Measurements from ENCODE around the gene FBXL17. TPM values are rescaled to one million over a fixed set of nuclear protein-coding genes. Genes with fewer than 3 reads are reported as not detected.

Gene FBXL17
- total RNA-seq, 1 donor from 2014 or later = 10.8 TPM

DNA sequence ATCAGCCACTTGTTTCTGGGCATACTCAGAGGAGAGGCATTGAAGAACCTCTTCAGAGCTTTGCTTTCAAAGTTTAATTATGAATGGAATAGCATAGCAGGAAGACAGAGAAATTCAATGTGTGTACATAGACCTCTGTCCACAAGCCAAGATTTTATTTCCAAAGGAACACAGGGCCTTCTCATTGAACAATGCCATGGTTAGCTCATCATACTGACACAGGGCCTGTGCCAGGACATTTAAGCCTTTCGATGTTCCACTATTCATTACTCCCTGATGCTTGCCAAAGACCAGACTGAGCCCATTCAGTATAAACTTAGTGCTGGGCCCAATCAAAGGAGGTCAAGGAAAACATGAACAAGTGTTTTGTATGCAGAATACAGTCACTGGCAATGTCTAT, 280.8 kb downstream of the FBXL17 start:
- intact Hi-C loops (cut with micrococcal nuclease) = no loop called here

DNA sequence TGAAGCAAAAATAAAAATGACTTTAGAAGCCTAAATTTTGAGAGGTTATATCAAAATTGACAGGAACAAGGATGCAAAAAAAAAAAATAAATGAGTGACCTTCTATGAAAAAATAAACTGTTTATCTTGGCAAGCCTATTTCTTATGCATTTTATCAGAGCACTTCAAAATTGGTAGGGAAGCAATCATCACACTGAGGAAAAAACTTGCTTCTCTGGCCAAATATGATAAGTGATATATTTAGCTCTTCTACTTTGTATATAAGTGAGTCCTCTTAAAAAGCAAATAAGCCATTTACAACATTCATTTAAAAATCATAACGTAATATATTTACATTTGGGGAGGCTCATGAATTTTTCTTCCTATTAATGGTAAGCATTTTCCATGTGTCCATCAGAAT, 287.1 kb downstream of the FBXL17 start:
- intact Hi-C loops (cut with micrococcal nuclease) = loop anchor here (5.0 kb wide), 1 partner anchor 422 kb away; the partner anchor contains the start of gene EFNA5

DNA sequence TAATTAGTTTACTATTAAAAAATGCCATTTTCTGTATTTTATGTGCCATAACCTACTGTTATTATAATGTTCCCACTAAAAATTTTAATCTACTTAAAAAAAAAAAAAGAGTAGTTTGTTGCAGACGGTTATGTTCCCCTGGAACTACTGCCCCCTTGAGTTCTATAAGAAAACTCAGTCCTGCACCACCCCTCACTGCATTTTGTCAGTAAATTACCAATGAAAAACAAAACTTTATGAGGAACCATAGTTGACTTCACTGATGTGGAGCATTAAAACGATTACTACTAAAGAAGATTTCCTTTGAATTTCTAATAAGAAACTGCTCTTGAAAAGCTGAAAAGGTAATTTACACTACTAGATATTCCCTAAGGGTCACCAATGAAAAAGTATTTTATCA, 288.7 kb downstream of the FBXL17 start:
- intact Hi-C loops (cut with micrococcal nuclease) = loop anchor here (5.0 kb wide), 1 partner anchor 421 kb away; the partner anchor contains the start of gene EFNA5

DNA sequence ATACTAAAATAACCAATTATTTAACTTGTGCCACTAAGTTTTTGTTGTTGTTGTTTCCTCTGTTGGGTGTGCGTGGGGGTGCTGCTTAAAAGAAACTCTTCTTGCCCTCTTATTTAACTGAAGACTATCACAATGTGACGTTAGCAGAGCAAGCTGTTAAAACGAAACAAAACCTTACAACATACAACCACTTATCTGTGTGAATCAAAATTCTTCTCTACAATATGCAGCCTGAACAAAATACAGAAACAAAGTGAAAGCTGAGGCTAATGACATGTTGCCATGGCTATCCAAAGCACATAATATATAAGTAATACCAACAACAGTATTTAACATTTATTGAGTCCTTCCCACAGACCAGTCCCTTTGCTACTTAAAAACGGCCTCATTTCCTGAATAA, 291.0 kb downstream of the FBXL17 start:
- intact Hi-C loops (cut with micrococcal nuclease) = loop anchor here (5.0 kb wide), 1 partner anchor 419 kb away; the partner anchor contains the start of gene EFNA5

DNA sequence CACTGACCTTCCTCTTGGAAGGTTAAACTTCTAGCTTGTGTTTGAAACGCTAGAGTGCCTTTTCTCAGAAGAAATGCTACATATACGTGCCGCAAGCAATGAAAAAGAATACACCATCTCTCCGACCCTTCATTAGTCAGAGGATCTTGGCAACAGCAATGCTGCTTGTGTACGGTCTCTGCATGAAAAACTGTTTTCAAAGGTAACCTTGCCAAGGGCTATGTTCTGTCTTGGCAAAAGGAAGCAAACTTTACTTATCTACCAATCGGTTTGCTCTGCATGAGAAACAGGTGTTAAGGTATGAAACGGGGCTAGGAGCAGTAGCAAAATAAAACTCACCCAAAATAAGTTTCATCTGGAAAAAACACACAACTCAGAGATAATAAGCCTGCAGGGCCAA, 297.8 kb downstream of the FBXL17 start:
- intact Hi-C loops (cut with micrococcal nuclease) = no loop called here

DNA sequence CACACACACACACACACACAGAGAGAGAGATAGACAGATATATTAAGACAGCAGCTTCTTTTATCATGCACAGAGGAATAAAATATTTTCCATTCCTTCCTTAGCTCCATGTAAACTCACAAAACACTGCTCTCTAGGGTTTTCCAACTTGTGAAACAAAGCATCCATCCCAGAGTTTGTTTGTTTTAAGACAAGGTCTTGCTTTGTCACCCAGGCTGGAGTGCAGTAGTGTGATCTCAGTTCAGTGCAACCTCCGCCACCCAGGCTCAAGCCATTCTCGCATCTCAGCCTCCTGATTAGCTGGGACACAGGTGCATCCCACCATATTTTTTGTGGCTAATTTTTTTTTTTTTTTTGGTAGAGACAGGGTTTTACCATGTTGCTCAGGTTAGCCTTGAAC, 298.7 kb downstream of the FBXL17 start:
- intact Hi-C loops (cut with micrococcal nuclease) = no loop called here

DNA sequence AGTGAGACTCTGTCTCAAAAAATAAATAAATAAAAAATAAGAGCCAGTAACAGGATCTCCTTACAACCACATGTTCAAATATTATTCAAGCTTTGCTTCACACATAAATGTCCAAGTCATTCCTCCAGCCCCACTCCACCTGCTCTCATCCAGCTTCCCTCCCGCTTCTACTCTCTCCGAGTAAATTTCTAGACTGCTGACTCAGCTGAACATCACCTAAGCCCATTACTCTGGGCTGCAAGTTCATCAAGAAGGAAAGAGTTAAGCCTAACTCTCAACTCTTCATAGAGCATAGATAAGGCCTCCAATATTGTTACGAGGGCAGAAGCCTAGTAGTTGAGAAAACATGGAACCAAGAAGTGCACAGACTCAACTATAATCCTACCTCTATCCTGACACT, 300.2 kb downstream of the FBXL17 start:
- intact Hi-C loops (cut with micrococcal nuclease) = no loop called here

DNA sequence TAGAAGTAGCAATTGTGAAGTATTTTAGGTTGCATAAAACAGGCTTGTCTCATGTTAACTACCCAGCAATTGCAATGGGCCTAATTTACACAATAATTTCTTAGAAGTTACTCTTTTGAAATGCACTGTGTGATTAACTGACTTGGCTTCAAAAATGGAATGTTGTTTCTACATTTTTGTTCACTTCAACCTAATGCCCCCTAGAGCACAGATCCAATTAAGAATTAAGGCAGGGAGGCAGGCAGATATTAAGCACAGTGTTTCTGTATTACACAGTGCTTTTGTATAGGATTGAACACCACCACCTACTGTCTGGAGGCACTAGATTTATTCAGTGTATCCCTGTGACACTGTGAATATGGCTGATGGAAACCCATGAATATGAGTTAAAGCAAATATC, 302.1 kb downstream of the FBXL17 start:
- intact Hi-C loops (cut with micrococcal nuclease) = no loop called here

DNA sequence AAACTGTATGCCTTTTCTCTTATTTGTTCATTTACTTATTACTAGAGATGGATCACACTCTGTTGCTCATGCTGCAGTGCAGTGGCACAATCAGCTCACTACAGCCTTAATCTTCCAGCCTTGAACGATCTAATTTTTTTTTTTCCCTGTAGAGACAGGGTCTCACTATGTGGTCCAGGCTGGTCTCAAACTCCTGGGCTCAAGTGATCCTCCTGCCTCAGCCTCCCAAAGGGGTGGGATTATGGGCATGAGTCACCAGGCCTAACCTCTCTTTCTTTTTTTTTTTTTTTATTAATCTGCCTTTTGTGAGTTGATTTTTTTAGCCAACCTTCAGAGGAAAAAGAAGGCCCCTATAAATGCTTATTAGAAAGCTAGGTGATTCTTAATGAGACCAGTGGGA, 303.0 kb downstream of the FBXL17 start:
- intact Hi-C loops (cut with micrococcal nuclease) = no loop called here

DNA sequence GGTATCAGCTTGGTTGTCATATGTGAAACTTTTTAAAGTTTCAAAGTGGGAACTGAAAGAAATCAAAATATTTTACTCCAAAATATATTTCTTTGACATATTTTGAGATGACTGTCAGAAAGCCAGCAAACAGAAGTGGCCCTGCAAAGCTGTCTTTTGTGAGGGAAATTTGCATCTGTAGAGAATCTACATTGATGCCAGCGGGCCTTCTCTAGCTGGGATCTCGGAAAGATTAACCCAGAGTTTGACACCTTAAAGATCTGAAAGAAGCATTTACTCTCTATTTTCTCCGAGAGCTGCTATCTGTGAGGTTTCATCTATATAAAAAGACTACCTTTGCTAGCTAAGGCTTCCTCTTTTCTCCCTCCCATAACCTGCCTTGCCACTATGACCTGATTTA, 303.6 kb downstream of the FBXL17 start:
- intact Hi-C loops (cut with micrococcal nuclease) = no loop called here

DNA sequence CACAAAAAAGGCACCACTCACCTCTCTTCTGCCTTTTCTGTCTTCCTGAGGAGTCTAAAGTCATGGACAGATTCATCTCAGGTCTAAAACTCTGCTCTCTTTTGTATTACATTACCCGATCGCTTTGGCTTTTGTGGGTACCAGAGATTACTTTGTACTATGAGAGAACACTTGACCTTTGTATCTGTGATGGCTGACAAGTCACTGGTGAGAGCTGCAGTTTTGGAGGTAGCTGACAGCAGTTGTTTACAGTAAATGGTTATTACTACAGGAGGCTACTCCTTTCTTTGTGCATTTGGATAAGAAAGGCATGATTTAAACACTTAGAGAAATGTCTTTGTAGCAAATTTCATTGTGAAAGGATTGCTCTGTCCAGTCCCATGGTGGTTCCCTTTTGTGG, 307.3 kb downstream of the FBXL17 start:
- intact Hi-C loops (cut with micrococcal nuclease) = no loop called here

DNA sequence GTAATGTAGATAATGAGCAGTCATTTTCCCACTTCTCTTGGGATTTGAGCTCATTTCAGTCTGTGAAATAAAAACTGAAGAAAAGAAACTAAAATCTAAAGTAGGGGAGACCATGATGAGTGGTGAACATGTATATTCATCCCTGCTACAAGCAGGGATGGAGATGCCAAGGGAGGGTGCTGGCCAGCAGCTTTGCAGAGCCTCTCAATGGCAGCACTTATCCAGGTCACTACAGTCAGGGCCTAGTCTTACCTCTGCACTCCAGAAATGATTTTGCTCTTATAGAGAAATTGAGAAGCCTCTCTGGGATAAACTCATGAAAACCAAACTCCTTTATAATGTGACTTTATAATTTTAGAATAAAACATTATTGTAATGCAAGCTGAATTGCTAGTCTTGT, 317.6 kb downstream of the FBXL17 start:
- intact Hi-C loops (cut with micrococcal nuclease) = no loop called here

DNA sequence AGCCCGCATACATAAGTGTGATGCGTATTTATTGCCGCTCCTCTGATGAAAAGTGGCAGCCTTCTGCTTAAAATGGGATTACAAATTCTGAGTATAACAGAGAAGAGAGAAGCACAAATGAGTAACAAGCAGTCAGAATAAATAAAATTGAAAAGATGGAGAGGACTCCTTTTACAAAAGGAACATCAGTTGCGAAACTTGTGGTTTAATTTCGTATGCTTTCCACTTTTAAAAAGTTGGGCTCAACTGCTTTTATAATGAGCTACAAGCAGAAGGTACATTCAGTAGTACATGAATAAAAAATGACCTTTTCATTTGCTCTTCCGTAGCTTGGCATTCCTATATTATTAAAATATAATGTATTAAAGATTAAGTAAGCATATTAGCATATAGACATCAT, 320.0 kb downstream of the FBXL17 start:
- intact Hi-C loops (cut with micrococcal nuclease) = no loop called here

DNA sequence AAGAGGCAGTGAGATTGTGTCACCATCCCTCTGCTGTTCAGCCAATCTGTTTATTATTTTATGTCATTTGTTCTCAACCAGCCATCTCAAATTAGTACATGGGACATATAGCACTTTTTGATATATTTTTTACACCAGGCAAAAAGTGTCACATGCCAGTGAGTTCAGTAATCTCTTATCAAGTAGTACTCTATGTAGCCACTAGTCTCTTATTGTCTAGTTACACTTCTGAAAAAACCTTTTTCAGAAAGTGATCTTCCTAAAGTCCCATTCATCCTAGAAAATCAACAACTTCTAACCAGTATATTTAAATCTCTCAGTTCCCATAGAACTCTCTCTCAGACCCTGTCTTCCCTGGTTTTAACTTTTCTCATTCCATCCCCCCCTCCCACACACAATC, 321.6 kb downstream of the FBXL17 start:
- intact Hi-C loops (cut with micrococcal nuclease) = no loop called here

DNA sequence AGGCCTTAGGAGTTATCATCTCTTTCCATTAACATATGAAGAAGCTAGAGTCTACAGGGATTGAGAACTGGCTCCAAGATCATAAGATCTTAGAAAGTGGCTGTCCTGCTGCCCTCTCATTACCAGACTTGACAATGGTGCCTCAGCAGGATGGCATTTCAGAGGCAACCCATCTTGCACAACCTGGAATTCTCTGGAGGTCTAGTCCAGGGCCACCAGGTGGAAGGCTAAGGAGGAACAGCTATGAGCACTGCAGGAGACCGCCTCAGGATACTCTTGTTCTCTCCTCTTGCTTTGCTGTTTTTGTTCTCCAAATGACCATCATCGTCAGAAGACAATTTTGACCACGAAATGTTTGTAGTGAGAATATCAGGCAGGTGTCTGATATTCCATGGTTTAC, 322.6 kb downstream of the FBXL17 start:
- intact Hi-C loops (cut with micrococcal nuclease) = no loop called here

DNA sequence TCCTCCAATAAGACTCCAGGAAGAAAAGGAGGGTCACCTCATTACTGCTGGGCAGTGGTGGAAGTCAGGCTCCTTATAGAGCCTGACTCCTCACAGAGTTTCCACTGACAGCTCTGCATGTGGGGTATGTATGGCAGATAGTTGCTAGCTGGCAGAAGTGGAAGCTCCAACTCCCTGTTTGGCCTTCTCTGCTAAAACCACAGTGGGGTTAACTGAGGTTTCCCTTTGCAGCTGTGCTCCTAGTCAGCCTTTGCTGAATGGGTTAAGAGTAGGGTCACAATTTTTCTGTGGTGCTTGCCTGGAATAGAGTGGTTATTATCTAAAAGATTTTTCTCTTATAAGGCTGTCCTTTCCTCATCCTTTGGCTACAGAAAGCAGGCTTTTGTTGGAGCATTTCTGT, 327.5 kb downstream of the FBXL17 start:
- intact Hi-C loops (cut with micrococcal nuclease) = no loop called here

DNA sequence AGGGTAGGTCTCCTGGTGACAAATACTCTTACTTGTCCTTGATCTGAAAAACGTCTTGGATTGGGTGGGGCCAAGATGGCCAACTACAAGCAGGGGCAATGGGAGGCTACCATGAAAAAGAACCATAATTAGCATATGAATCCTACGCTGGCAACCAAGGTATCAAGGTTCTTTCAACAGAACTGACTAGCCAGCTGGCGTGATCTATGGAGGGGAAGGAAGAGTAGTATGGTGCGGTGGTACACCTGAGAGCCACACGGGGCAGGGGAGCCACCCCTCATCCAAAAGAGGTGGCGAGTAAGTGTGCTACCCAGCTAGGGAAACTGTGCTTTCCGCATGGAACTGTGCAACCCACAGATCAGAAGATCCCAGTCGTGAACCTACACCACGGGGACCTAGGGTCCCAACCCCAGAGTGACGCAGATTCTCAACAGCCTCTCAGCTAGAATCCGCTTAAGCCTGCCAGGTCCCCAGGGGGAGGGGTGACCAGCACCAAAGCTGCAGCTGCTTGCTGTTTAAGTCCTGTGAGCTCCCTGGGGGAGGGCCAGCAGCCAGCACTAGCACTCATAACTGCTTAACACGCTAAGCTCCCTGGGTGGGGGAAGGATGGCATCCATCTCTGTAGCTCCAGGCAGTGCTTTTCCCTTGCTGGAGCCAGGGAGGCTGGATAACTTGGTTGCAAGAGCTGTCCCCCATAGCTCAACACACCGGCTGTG, 334.8 kb downstream of the FBXL17 start:
- intact Hi-C loops (cut with micrococcal nuclease) = no loop called here

DNA sequence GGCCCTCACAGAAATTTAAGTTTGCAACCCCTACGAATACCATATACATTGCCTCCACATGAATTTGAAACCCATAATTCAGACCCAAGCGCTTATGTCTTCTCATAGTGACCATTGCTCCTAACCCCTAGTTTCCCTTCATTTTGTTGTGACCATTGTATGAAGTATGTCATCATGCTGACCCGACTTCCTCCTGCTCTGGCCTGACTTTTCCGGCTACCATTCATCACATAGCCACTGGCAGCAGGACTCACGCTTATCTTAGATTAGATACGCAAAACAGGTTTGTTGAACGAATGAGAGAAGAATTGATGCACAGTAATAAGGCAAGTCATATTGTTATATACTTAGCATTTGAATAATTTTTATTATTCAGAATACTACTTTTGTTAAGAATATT, 345.4 kb downstream of the FBXL17 start:
- intact Hi-C loops (cut with micrococcal nuclease) = no loop called here

DNA sequence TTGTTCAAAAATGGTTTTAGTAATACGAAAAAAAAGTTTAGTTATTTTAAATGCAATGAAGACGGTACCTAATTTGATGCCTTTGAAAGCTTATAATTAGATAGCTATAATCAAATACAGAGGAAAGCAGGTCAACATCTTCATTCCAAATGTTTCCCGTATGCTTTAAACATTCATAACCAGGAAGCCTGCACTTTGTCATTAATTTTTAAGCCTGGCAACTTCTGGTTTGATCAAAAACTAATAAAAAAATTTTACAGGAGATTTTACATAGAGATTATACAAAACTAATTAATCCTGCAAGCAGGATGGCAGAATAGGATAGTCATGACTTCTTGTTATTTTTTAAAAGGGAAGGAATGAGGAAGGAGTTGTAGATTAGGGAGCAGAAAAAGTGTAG, 353.0 kb downstream of the FBXL17 start:
- intact Hi-C loops (cut with micrococcal nuclease) = no loop called here

DNA sequence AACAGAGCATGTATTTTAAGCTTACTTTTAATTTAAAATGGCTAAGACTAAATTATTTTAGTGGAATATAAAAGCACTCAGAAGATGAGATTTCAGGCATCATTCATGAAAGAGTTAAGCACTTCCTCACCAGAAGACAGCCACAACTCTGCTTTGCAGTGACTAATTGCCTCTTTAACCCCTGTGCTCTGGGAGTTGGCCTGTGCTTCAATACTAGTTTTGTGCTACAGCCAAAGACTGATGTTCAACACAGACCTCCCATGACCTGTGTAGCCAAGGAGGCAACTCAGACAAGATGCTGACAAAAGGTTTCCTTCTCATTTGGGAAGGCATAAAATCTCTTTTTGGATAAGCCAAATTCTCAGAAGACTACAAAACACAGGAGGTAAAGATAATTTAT, 353.5 kb downstream of the FBXL17 start:
- intact Hi-C loops (cut with micrococcal nuclease) = no loop called here

DNA sequence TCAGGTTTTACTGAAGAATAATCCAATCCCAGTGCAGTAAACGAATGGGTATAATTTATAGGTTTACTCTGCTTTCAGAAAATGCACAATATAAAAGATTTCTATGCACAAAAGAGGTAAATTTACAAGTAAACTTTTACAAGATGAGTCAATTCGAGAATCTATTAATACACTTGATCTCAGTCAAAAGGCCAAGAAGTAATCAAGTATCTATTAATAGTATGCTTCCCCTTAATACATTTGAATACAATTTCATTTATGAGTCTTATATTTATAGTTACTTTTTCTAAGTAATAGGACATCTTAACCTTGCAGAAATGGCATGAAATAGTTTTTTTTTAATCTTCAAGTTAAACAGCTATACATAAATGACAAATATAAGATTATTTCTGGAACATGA, 355.9 kb downstream of the FBXL17 start:
- intact Hi-C loops (cut with micrococcal nuclease) = no loop called here

DNA sequence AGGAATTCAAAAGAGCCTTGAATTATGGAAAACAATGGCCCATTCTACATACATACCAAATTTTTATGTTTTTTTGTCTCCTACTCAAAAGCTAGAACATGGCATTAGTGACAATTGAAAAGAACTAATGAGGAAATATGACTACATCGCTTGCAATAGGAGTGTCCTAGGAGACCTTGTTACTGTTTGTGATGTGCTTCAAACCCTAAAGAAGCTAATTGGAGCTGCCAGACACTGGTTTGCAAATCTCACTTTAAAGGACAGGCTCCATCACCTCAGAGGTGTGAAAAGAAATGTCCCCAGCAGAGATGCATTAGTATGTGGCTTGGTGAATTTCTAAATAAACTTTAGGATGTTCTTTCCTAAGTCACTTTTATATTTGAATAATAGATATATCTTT, 356.9 kb downstream of the FBXL17 start:
- intact Hi-C loops (cut with micrococcal nuclease) = no loop called here

DNA sequence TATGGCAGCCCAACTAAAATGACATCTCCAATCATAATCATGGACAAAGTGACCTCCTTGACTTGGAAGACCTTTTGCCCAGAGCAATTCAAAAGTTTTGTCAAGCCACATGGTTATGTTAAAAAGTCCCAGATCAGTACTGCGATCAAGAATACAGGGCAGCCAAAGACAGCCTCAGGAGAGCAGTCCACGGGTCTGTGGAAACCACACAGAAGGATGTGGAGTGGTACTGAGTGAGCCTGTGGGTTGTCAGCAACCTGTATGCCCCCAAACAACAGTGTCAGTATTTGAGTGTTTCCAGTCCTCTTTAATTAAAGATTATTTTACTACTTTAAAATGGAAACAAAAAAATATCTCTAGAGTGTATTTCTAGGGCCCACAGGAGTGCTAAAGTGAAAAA, 365.8 kb downstream of the FBXL17 start:
- intact Hi-C loops (cut with micrococcal nuclease) = no loop called here

DNA sequence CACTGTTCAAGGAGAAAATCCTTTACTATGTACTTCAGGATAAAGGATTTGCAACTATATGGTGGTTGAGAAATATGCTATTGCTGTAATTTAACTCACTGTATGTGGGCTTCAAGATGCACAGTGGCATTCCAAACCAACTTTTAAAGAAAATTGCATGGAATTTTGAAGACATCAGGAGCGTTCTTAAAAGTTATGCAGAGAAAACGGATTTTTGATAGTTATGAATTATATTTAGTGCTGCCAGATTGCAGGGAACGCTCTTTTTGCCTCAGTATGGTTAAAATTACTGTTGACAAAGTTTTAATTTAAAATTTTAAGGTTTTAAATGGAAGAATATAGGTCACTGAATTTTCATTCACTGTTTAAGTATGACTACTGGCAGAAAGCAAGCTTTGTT, 375.1 kb downstream of the FBXL17 start:
- intact Hi-C loops (cut with micrococcal nuclease) = no loop called here
